GM19238 (cell line): Measurements from ENCODE around the gene NINJ2.
"Not testable (repeated sequence)": the region's sequence is repeated elsewhere in the genome, so short reads cannot be mapped to it uniquely, and the experiment has no call there.

Experiments used
- DNase-seq: peaks from one replicate; pipeline ENCODE4 v3.0.0; 2011; ENCODE audit warnings: low spot score; ENCODE audit not compliant: insufficient read length

NINJ2 gene, protein sequence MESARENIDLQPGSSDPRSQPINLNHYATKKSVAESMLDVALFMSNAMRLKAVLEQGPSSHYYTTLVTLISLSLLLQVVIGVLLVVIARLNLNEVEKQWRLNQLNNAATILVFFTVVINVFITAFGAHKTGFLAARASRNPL

DNA sequence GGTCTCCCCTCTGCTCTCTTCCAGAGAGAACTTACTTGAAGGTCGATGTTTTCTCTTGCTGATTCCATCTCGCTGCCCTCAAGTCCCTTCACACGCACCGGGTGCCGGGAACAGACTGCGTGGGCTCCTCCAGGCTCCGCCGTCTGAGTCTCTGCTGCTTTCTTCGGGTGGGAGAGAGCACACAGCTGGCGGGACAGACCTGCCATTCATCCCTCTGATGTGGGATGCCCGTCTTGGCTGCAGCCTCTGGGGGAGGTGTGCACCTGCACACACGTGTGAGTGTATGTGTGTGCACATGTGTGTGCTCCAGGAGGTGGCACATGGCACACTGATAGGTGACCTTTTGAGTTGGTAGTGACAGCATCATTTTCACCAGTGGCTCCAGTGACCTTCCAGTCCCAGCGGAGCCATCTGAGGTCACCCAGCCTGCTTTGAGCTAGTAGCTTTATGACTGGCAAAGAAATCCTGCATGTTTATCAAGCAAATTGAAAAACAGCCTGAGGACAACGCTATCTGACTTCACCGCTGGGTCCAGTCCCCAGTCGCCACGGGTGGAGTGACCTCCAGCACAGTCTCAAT, at the start of gene NINJ2:
Gene NINJ2 (minus strand): TSS at position 153 of the 579 bp plus-strand sequence. CDS start 85 bp downstream, at position 68.
- DNase-seq, result no peak

GRCh38 chr12:712172-712863, 49.1 kb upstream of the NINJ2 start:
- DNase-seq, result no peak

GRCh38 chr12:709455-710020, 46.3 kb upstream of the NINJ2 start:
- DNase-seq, result no peak

DNA sequence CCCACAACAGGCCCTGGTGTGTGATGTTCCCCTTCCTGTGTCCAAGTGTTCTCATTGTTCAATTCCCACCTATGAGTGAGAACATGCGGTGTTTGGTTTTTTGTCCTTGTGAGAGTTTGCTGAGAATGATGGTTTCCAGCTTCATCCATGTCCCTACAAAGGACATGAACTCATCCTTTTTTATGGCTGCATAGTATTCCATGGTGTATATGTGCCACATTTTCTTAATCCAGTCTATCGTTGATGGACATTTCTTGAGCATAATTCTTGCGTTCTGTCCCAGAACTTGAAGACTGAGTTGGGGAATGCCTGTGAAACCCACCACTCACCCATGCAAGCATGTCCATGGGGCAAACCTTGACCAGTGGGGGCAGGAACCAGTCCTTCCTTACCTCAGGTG, 44.8 kb upstream of the NINJ2 start:
- DNase-seq, result not testable (repeated sequence)

GRCh38 chr12:704516-705242, 41.4 kb upstream of the NINJ2 start:
- no peak for DNase-seq

DNA sequence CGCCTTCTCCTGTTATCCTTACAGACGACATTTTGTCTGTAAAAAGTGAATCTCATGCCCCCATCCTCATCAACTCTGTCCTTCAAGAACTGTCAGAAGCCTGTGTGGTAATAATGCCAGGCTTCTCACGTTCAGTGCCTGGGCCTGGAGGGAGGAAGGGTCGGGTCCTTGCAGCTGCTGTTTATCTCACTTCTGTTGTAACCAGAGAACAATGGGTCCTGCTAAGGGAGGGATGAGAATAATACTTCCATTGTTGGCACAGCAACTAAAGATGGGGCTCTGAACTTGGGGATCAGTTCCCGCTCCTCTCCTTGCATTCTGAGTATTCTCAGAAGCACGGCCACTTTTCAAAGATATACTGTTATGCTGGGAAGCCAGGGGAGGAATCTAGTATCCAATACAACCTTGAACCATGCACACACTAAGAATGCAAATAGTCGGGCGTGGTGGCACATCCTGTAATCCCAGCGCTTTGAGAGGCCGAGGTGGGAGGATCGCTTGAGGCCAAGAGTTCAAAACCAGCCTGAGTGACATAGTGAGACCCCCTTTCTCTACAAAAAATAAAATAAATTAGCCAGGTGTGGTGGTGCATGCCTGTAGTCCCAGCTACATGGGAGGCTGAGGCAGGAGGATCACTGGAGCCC, 38.8 kb upstream of the NINJ2 start:
- DNase-seq, result no peak

- no peak for DNase-seq
These were observed 36.8 kb upstream of the NINJ2 start for GRCh38 chr12:700016-700415.

DNA sequence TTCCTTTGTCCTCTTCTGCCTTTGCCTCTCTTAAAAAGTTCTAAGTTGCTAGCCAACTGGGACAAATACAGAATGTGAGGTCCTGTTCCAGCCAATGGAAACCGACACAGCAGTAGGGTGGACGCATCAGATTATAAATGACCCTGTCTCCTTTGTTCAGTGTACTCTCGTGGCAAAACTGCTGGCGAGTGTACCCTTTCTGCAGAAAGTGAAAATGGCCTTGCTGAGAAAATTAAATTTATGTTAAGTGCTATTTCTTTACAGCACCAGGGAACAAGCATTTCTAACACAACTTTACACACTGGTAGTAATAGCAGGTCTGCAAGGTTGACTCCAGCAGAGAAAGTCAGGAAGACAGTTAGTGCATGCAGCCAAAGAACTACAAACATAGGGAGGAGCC, 35.0 kb upstream of the NINJ2 start:
- not testable (repeated sequence) for DNase-seq

DNA sequence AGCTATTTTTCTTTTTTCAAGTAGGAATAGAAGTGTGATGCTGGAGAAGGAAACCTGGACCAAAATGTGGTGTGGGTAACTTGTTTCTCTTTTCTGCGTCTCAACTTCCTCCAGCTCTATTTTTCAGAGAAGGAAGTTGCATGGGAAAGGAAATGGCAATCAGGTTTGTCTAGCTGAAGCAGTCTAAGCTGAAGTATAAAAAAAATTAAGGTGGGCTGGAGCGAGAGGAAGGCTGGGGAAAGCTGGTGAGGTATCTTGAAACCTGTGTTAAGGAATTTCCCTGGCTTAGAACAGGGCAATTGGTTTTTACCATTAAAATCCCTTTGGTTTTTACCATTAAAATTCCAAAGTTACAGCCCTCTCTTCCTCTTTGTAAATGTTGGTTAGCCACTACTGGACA, 34.2 kb upstream of the NINJ2 start:
- no peak for DNase-seq

DNA sequence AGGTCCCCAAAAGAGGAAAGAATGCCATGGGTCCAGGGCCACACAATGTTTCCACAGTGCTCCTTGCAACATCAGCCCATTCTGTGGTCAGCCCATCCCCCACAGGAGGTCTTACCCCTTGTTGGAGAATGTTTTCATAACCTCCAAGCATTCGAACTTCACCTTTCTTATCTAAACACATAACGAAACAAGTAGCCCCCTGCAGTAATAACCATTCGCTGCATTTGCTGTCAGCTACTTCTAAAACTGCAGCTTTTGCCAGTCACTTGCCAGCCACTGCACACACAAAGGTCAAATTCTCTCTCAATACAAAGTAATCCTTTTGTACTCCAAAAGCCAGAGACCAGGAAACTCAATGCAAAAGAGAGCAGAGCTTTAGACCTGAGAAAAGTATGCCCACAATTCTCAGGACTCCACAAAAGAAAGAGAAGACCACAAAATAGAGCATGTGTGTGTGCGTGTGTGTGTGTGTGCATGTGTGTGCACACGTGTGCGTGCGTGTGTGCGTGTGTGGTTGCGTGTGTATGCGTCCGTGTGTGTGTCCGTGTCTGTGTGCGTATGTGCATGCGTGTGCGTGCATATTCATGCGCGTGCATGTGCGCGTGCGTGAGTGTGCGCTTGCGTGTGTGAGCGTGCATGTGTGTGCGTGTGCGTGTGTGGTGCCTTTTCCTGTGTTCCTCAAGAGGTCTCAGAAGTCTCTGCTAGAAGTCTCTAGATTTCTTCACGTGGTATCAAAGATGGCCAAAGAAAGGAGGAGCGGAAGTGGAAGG, 31.7 kb upstream of the NINJ2 start:
- no peak for DNase-seq

- no peak for DNase-seq
These were observed 30.8 kb upstream of the NINJ2 start for GRCh38 chr12:693934-694533.

DNA sequence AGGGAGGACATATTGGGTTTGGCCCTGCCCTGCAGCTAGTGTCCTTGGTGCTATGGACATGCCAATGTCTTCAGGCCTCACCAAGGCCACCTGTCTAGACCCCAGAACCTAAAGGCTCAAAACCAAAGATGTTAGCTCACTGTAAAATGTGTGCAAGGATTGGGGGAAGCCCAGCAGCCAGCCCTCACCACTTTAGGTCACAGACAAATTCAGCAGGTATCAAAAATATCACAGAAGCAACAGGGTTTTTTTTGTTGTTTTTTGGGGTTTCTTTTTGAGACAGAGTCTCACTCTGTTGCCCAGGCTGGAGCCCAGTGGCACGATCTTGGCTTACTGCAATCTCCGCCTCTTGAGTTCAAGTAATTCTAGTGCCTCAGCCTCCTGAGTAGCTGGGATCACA, 29.0 kb upstream of the NINJ2 start:
- DNase-seq, result no peak

- DNase-seq, result no peak
These were observed 27.2 kb upstream of the NINJ2 start for GRCh38 chr12:690466-690865.

- peak; percentile 42 for DNase-seq
These were observed 22.1 kb upstream of the NINJ2 start for GRCh38 chr12:685388-685787.

DNA sequence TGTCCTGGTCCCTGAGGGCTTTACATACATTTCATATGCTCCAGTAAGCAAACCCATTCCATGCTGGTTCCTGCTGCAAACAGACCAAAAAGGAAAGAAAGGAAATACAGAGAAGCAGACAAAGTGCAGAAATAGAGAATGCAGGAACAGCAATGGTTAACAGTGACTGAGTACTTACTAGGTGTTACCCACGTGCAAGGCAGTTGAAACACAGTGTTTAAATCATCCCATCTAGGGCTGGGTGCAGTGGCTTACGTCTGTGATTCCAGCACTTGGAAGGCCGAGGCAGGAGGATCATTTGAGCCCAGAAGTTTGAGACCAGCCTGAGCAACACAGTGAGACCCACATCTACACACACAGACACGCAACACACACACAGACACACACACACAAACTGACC, 21.2 kb upstream of the NINJ2 start:
- DNase-seq, result no peak

GRCh38 chr12:681568-682256, 18.5 kb upstream of the NINJ2 start:
- no peak for DNase-seq

DNA sequence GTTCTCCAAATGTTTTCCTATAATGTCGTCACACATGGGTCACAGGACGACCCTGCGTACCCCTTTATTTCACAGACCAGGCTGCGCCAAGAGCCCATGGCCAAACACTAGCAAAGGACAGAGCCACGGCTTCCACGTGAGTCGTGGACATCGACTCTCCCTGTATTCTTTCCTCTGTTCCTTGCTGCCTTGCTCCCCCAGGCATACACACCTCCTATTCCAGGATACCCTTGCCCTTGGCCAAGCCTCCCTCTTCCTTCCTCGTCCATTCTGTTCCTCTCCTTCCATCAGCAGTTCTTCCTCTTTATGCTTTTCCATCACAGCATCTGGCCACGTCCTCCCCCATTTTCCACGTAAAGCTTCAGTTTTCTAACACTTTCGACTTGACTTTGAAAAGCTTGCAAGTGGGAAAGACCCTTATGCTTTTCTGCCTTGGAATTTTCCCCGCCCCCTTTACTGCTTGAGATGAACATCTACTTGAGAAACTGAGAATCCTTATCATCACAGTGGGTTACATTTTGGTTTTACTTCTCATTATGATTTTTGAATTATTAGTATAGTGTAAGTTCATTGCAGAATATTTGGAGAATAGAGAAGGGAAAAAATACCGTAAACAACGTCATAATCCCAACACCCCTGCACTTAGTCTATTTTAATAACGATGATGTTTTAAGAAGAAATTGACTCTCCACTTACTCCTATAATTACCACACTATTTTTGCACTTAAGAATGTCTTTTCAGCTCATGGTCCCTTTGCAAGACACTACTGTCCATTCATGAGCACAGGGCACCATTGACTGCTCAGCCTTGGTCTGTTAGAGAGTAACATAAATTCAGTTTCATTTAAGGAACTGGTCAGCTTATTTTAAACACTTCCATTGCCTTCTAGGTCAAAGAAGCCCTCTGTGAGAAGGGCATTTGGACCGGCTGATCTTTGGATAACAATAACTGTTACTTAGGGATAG, 15.8 kb upstream of the NINJ2 start:
- no peak for DNase-seq

DNA sequence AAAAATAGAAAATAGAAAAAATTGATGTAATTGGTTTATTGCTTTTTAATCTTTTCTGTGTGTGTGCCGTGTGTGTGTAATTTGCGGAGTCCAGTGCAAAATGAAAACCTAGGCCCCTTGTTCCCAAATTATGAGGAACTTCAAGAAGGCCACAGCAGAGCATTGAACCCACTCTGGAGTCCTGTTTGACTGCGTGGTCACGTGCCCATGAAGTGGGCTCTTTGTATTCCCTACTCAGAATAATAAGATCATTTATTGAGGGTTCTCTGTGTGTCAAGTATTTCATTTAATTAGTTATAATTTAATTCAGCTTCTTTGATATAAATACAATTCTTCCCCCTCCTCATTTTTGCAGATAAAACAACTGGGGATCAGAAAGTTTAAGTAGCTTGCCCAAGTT, 12.3 kb upstream of the NINJ2 start:
- no peak for DNase-seq
